ENCODE data around the gene PROSER2. TPM values are rescaled to one million over a fixed set of nuclear protein-coding genes. Genes with fewer than 3 reads are reported as not detected.

The PROSER2 gene
- total and polyA plus RNA-seq, 9 donors: 1.3 to 13.4 (median 3.7) TPM

GRCh38 chr10:11918384-11918783 is 95.2 kb downstream of the PROSER2 start:
- WGBS, 3 donors: 47 to 54% (median 50%) methylated on average over 8 of the region's 8 CpGs
- Histone ChIP-seq H3K27ac (no peak overlapping the region), H3K9me3 (no peaks in the 10 kb centered on the region), H3K36me3 (no peaks in the 10 kb centered on the region), H3K27me3 (no peaks in the 10 kb centered on the region), H3K4me3 (no peak overlapping the region), H3K4me1 (ENCODE audit: insufficient read depth) (no peaks in the 10 kb centered on the region)
- no peak for TF ChIP-seq CTCF (IDR thresholded peaks at IDR 0.05)
- TF ChIP-seq POLR2A (IDR thresholded peaks at IDR 0.05): no peak
- no peak for TF ChIP-seq EP300 (IDR thresholded peaks at IDR 0.05)
- intact Hi-C loops (cut with DNase I): no loop called here
- DNase-seq: no peak

- DNase-seq: no peak
- WGBS, 3 donors: 81 to 82% (median 81%) methylated on average over 7 of the region's 7 CpGs
- intact Hi-C loops (cut with DNase I): no loop called here
- Histone ChIP-seq H3K4me3 (no peak overlapping the region), H3K27ac (no peak overlapping the region), H3K27me3 (no peaks in the 10 kb centered on the region), H3K9me3 (no peaks in the 10 kb centered on the region), H3K4me1 (ENCODE audit: insufficient read depth) (no peaks in the 10 kb centered on the region), H3K36me3 (no peaks in the 10 kb centered on the region)
- no peak for TF ChIP-seq CTCF (IDR thresholded peaks at IDR 0.05)
- no peak for TF ChIP-seq POLR2A (IDR thresholded peaks at IDR 0.05)
- TF ChIP-seq EP300 (IDR thresholded peaks at IDR 0.05): no peak
These were observed 96.1 kb downstream of the PROSER2 start for GRCh38 chr10:11919271-11919670.

Other genes starting within 250 kb of the PROSER2 start
- 10 to 100 TPM; 13.8 to 28.8 (median 19.8) TPM for gene USP6NL, start 211.7 kb upstream of the PROSER2 start, total RNA-seq
- 10 to 100 TPM in 1 of 2 donors, 1 to 10 TPM in 1; 9.6 to 16.3 TPM for gene USP6NL, start 211.7 kb upstream of the PROSER2 start, polyA plus RNA-seq
- 10 to 100 TPM; 13.1 to 33.2 (median 15.3) TPM for gene ECHDC3, start 81.0 kb upstream of the PROSER2 start, total RNA-seq
- gene ECHDC3, start 81.0 kb upstream of the PROSER2 start, polyA plus RNA-seq: 10 to 100 TPM; 17.8 to 28.0 TPM
- gene UPF2, start 219.5 kb downstream of the PROSER2 start, total RNA-seq: 10 to 100 TPM; 12.5 to 22.9 (median 19.6) TPM
- gene UPF2, start 219.5 kb downstream of the PROSER2 start, polyA plus RNA-seq: 10 to 100 TPM; 16.8 to 20.9 TPM
- 10 to 100 TPM; 10.3 to 33.2 (median 26.4) TPM for gene DHTKD1, start 245.6 kb downstream of the PROSER2 start, total RNA-seq
- gene DHTKD1, start 245.6 kb downstream of the PROSER2 start, polyA plus RNA-seq: 10 to 100 TPM; 13.5 to 30.7 TPM

All from ovary (tissue), 9 donors.